ENCODE data around the gene LMF2.

DNA sequence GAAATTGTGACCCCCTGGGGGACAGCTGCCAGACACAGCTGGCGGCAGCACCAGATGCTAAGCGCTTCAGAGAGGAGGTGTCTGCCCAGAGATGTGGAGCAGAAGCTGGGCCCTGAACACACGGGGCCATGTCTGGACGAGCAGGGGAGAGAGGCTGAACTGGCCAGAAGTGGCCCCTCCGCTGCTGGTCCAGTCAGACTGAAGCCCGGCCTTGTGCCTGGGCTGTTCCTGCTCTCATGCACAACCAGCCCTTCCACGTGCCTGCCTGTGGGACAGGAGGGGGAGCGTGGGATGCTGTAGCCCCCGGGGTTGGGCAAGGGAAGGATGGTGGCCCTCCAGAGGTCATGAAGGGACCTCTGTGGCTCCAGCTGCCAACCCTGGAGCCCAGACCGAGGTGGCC lies 24.4 kb downstream of the LMF2 start:
- TF ChIP-seq EZH2phosphoT487 (conservative IDR thresholded peaks at IDR 0.05; ENCODE audit: low read length): no peak
- TF ChIP-seq, protein P1, sequence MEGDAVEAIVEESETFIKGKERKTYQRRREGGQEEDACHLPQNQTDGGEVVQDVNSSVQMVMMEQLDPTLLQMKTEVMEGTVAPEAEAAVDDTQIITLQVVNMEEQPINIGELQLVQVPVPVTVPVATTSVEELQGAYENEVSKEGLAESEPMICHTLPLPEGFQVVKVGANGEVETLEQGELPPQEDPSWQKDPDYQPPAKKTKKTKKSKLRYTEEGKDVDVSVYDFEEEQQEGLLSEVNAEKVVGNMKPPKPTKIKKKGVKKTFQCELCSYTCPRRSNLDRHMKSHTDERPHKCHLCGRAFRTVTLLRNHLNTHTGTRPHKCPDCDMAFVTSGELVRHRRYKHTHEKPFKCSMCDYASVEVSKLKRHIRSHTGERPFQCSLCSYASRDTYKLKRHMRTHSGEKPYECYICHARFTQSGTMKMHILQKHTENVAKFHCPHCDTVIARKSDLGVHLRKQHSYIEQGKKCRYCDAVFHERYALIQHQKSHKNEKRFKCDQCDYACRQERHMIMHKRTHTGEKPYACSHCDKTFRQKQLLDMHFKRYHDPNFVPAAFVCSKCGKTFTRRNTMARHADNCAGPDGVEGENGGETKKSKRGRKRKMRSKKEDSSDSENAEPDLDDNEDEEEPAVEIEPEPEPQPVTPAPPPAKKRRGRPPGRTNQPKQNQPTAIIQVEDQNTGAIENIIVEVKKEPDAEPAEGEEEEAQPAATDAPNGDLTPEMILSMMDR (IDR thresholded peaks at IDR 0.05; ENCODE audit: insufficient read depth, low read length, poor library complexity, severe bottlenecking): no peak
